ENCODE results near the gene MIR17HG.

The MIR17HG gene

DNA sequence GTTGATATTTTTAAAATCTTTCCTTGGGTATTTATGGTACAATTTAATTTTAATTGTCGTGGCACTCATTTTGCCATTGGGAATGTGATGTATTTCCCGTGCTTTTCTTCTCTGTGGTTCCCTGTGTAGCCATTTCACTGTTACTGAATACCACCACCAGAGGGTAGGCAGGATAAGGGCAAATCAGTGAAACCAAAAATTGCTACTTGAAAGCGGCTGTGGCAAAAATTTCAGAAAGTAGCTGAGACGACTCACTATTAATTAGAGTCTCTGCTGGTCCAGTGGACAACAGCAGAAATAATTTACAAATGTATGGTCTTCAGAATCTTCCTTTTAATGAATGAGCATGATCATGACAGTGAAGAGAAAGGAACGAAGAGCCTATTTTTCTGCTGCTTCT is 34.4 kb upstream of the MIR17HG start:
- no peaks in the 10 kb centered on the region for H3K36me3 ChIP-seq (ENCODE audit: control insufficient read depth, low read length)
- no peak overlapping the region for H3K4me3 ChIP-seq (ENCODE audit: low read length)
- H3K4me2 ChIP-seq (ENCODE audit: low read length): no peak overlapping the region; the same call in 1 of the 2 replicates
- H3F3A ChIP-seq (ENCODE audit: control insufficient read depth, insufficient read depth): no peaks in the 10 kb centered on the region
- no peaks in the 10 kb centered on the region for H3K9me3 ChIP-seq (ENCODE audit: control insufficient read depth, insufficient read depth, low read length)
- no peaks in the 10 kb centered on the region for H4K20me1 ChIP-seq (ENCODE audit: control insufficient read depth, insufficient read depth, low read depth, low read length)
- no peak for TF ChIP-seq EZH2phosphoT487 (IDR thresholded peaks at IDR 0.05; ENCODE audit: borderline replicate concordance, low read length)
- TF ChIP-seq, protein P1, sequence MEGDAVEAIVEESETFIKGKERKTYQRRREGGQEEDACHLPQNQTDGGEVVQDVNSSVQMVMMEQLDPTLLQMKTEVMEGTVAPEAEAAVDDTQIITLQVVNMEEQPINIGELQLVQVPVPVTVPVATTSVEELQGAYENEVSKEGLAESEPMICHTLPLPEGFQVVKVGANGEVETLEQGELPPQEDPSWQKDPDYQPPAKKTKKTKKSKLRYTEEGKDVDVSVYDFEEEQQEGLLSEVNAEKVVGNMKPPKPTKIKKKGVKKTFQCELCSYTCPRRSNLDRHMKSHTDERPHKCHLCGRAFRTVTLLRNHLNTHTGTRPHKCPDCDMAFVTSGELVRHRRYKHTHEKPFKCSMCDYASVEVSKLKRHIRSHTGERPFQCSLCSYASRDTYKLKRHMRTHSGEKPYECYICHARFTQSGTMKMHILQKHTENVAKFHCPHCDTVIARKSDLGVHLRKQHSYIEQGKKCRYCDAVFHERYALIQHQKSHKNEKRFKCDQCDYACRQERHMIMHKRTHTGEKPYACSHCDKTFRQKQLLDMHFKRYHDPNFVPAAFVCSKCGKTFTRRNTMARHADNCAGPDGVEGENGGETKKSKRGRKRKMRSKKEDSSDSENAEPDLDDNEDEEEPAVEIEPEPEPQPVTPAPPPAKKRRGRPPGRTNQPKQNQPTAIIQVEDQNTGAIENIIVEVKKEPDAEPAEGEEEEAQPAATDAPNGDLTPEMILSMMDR (IDR thresholded peaks at IDR 0.05; ENCODE audit: low read depth, low read length, poor library complexity, severe bottlenecking): no peak
- no peaks in the 10 kb centered on the region for H3K79me2 ChIP-seq (ENCODE audit: control insufficient read depth, low read length)
- H3K9me2 ChIP-seq (replicated peaks; ENCODE audit: control insufficient read depth, low read length): no peaks in the 10 kb centered on the region
- peaks cover 19% of the 10 kb centered on the region for H3K27me3 ChIP-seq (ENCODE audit: control insufficient read depth, low read length)
- H3K4me1 ChIP-seq (ENCODE audit: control insufficient read depth, low read length): no peaks in the 10 kb centered on the region
- H3K27ac ChIP-seq (ENCODE audit: low read depth, low read length): no peak overlapping the region

DNA sequence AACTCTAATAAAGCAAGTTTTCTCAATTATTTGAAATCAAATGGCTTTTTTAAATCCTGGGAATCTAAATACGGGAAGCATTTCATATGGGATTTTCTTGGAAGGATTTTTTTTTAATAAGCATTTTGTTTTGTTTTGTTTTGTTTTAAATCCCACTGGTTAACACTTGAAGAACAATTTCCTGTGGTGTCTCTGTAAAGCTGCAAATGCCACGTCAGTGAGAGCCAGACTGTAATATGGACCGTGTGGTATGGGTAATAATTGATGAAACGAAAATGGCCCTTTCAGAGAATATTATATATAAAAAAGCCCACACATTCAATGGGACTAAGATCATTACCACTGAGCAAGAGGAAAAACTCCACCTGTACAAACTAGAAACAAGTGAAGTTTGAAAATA is 33.9 kb upstream of the MIR17HG start:
- Histone ChIP-seq H3K79me2 (ENCODE audit: control insufficient read depth, low read length) (no peaks in the 10 kb centered on the region), H3K27ac (ENCODE audit: low read depth, low read length) (no peak overlapping the region), H3F3A (ENCODE audit: control insufficient read depth, insufficient read depth) (no peaks in the 10 kb centered on the region), H3K36me3 (ENCODE audit: control insufficient read depth, low read length) (no peaks in the 10 kb centered on the region), H3K4me2 (ENCODE audit: low read length) (no peak overlapping the region), H4K20me1 (ENCODE audit: control insufficient read depth, insufficient read depth, low read depth, low read length) (no peaks in the 10 kb centered on the region), H3K4me3 (ENCODE audit: low read length) (no peak overlapping the region), H3K9me3 (ENCODE audit: control insufficient read depth, insufficient read depth, low read length) (no peaks in the 10 kb centered on the region), H3K4me1 (ENCODE audit: control insufficient read depth, low read length) (no peaks in the 10 kb centered on the region), H3K27me3 (ENCODE audit: control insufficient read depth, low read length) (peaks cover 19% of the 10 kb centered on the region), H3K9me2 (replicated peaks; ENCODE audit: control insufficient read depth, low read length) (no peaks in the 10 kb centered on the region)
- no peak for TF ChIP-seq EZH2phosphoT487 (IDR thresholded peaks at IDR 0.05; ENCODE audit: borderline replicate concordance, low read length)
- TF ChIP-seq, protein P1 (IDR thresholded peaks at IDR 0.05; ENCODE audit: low read depth, low read length, poor library complexity, severe bottlenecking): no peak

DNA sequence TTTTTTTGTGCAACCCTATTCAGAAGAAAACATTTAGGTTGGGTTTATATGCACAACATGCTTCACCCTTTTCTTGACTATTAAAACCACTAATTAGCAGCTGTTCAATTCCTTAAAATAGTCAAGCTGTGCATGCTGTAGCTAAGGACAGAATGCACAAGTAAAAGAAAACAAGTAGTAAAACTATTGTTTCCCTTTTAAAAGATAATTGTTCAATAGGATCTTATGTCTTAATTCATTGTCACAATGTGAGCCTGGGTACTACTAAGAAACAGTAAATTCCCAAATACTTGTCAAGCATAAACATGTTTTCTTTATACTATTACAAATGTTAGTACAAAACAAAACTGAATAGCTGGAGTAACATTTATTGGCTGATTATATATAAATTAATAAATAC is 32.6 kb upstream of the MIR17HG start:
- no peaks in the 10 kb centered on the region for H3F3A ChIP-seq (ENCODE audit: control insufficient read depth, insufficient read depth)
- peaks cover 16% of the 10 kb centered on the region for H3K27me3 ChIP-seq (ENCODE audit: control insufficient read depth, low read length)
- H3K4me2 ChIP-seq (ENCODE audit: low read length): no peak overlapping the region
- H3K4me3 ChIP-seq (ENCODE audit: low read length): no peak overlapping the region
- H3K9me3 ChIP-seq (ENCODE audit: control insufficient read depth, insufficient read depth, low read length): no peaks in the 10 kb centered on the region
- no peaks in the 10 kb centered on the region for H4K20me1 ChIP-seq (ENCODE audit: control insufficient read depth, insufficient read depth, low read depth, low read length)
- no peaks in the 10 kb centered on the region for H3K36me3 ChIP-seq (ENCODE audit: control insufficient read depth, low read length)
- no peaks in the 10 kb centered on the region for H3K9me2 ChIP-seq (replicated peaks; ENCODE audit: control insufficient read depth, low read length)
- no peak overlapping the region for H3K27ac ChIP-seq (ENCODE audit: low read depth, low read length)
- no peaks in the 10 kb centered on the region for H3K4me1 ChIP-seq (ENCODE audit: control insufficient read depth, low read length)
- H3K79me2 ChIP-seq (ENCODE audit: control insufficient read depth, low read length): no peaks in the 10 kb centered on the region
- TF ChIP-seq, protein P1 (IDR thresholded peaks at IDR 0.05; ENCODE audit: low read depth, low read length, poor library complexity, severe bottlenecking): no peak
- no peak for TF ChIP-seq EZH2phosphoT487 (IDR thresholded peaks at IDR 0.05; ENCODE audit: borderline replicate concordance, low read length)

DNA sequence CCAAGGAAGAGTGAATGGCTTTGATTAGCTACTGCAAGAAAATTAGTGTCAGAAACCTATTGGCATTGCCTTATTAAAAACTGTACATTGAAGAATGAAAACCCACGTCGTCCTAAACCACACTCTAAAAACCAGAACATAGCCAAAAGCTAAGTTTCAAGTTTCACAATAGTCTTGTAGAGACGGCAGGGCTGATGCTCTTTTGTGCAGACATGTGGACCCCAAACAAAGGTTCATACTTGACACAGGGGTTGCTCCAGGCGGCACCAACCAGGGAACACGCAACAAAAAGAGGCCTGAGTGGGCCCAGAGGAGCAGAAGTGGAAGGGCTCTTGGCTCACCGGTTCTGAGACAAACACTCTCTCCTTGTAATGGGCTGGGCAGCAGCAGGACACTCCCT is 28.6 kb upstream of the MIR17HG start:
- H3K27ac ChIP-seq (ENCODE audit: low read depth, low read length): no peak overlapping the region
- H3F3A ChIP-seq (ENCODE audit: control insufficient read depth, insufficient read depth): no peaks in the 10 kb centered on the region
- TF ChIP-seq, protein P1 (IDR thresholded peaks at IDR 0.05; ENCODE audit: low read depth, low read length, poor library complexity, severe bottlenecking): no peak
- TF ChIP-seq EZH2phosphoT487 (IDR thresholded peaks at IDR 0.05; ENCODE audit: borderline replicate concordance, low read length): no peak
- no peaks in the 10 kb centered on the region for H3K36me3 ChIP-seq (ENCODE audit: control insufficient read depth, low read length)
- H3K9me2 ChIP-seq (replicated peaks; ENCODE audit: control insufficient read depth, low read length): no peaks in the 10 kb centered on the region
- no peaks in the 10 kb centered on the region for H3K79me2 ChIP-seq (ENCODE audit: control insufficient read depth, low read length)
- H3K4me1 ChIP-seq (ENCODE audit: control insufficient read depth, low read length): no peaks in the 10 kb centered on the region
- no peak overlapping the region for H3K4me2 ChIP-seq (ENCODE audit: low read length)
- H3K4me3 ChIP-seq (ENCODE audit: low read length): no peak overlapping the region
- H3K27me3 ChIP-seq (ENCODE audit: control insufficient read depth, low read length): peaks cover 9% of the 10 kb centered on the region
- H3K9me3 ChIP-seq (ENCODE audit: control insufficient read depth, insufficient read depth, low read length): no peaks in the 10 kb centered on the region
- no peaks in the 10 kb centered on the region for H4K20me1 ChIP-seq (ENCODE audit: control insufficient read depth, insufficient read depth, low read depth, low read length)

Data from DOHH2 (cell line).